HepG2 (cell line): ENCODE results near the gene CHPF. TPM values are rescaled to one million over a fixed set of nuclear protein-coding genes. Genes with fewer than 3 reads are reported as not detected.

Source experiments
- ATRX ChIP-seq: sonication (generic); formaldehyde crosslinking; IDR thresholded peaks from 2 replicates; pipeline ENCODE4 v1.4.0; 2020; ENCODE audit warnings: missing genetic modification reagents, borderline replicate concordance
- GATA4 ChIP-seq: sonication (generic); IDR thresholded peaks from 2 replicates; pipeline ENCODE4 v1.6.1; 2016; ENCODE audit warnings: antibody characterized with exemption, low read depth, borderline replicate concordance
- HNRNPUL1 ChIP-seq: fragments of 200-400 bp; formaldehyde crosslinking; IDR thresholded peaks from 2 replicates; pipeline ENCODE4 v1.6.1; 2017; ENCODE audit warnings: low read depth, mild to moderate bottlenecking, low read length, moderate library complexity
- KLF11 ChIP-seq: IDR thresholded peaks from 2 replicates; pipeline ENCODE4 v1.6.1; 2016; ENCODE audit warnings: missing compliant biosample characterization
- PRMT3 ChIP-seq: sonication (generic); formaldehyde crosslinking; IDR thresholded peaks from 2 replicates; pipeline ENCODE4 v1.8.1; 2022; ENCODE audit warnings: low read depth, mild to moderate bottlenecking, moderate library complexity, missing genetic modification reagents, borderline replicate concordance
- RFX3 ChIP-seq: IDR thresholded peaks from 2 replicates; pipeline ENCODE4 v1.6.1; 2016; ENCODE audit warnings: missing biosample characterization, missing genetic modification reagents
- SOX13 ChIP-seq, 3 experiments: fragments of 450-650 bp in 1 of 3; sonication (generic) in 1 of 3; formaldehyde crosslinking in 1 of 3; IDR thresholded peaks in 2 of 3; conservative IDR thresholded peaks in 1 of 3; 2 replicates each; pipeline versions ENCODE4 v1.5.0 to v1.6.1; 2016 to 2020; ENCODE audit warnings: antibody characterized with exemption in 1 of 3, mild to moderate bottlenecking in 1 of 3, missing compliant biosample characterization in 1 of 3, missing genetic modification reagents in 1 of 3, moderate library complexity in 1 of 3
- SRSF9 ChIP-seq: fragments of 200-400 bp; formaldehyde crosslinking; IDR thresholded peaks from 2 replicates; pipeline ENCODE4 v1.6.1; 2018; ENCODE audit warnings: borderline replicate concordance, mild to moderate bottlenecking, low read depth, low read length; ENCODE audit not compliant: insufficient read depth, poor library complexity, severe bottlenecking
- U2AF2 ChIP-seq: fragments of 200-400 bp; formaldehyde crosslinking; IDR thresholded peaks from 2 replicates; pipeline ENCODE4 v1.6.1; 2017; ENCODE audit warnings: low read depth, mild to moderate bottlenecking, low read length
- YY1 ChIP-seq: IDR thresholded peaks from 2 replicates; pipeline ENCODE4 v1.6.1; 2011; ENCODE audit warnings: low read length, low read depth, moderate library complexity, mild to moderate bottlenecking; ENCODE audit not compliant: insufficient read depth, insufficient replicate concordance
- ZNF207 ChIP-seq: fragments of 450-650 bp; IDR thresholded peaks from 2 replicates; pipeline ENCODE4 v1.6.1; 2016; ENCODE audit warnings: antibody characterized with exemption, borderline replicate concordance
- ZNF263 ChIP-seq: sonication (generic); formaldehyde crosslinking; IDR thresholded peaks from 2 replicates; pipeline ENCODE4 v1.4.0; 2020; ENCODE audit warnings: missing genetic modification reagents
- ZNF782 ChIP-seq: sonication (generic); formaldehyde crosslinking; IDR thresholded peaks from 2 replicates; pipeline ENCODE4 v1.4.0; 2020; ENCODE audit warnings: missing genetic modification reagents, mild to moderate bottlenecking, borderline replicate concordance
- polyA plus RNA-seq, 8 experiments: library from polyadenylated mRNA; depleted of rRNA in 3 of 8; stranded (reverse) in 7 of 8; unstranded in 1 of 8; fragments of >200 nt; fragmentation: Illumina TruSeq in 4 of 8; extraction: Trizol in 4 of 8; gene quantifications; 2 replicates each; pipeline versions ENCODE4 v1.2.1 to v1.2.3, GENCODE V29; 2011 to 2016; ENCODE audit warnings: low read depth in 4 of 8, missing spikeins in 1 of 8, mixed read lengths in 1 of 8; ENCODE audit not compliant: insufficient read depth in 1 of 8
- total RNA-seq, 5 experiments: library from RNA; depleted of rRNA; stranded (reverse); fragments of >200 nt; fragmentation: Illumina TruSeq; extraction: Trizol; gene quantifications; 2 replicates each; pipeline ENCODE4 v1.2.3, GENCODE V29; 2016; ENCODE audit warnings: low read depth in 1 of 5
- TF ChIP-seq, protein P1 (sequence below): sonication (generic); formaldehyde crosslinking; IDR thresholded peaks from 2 replicates; pipeline ENCODE4 v1.5.0; 2020; ENCODE audit warnings: missing genetic modification reagents, mild to moderate bottlenecking, borderline replicate concordance
- TF ChIP-seq, protein P2 (sequence below): fragments of 450-650 bp; IDR thresholded peaks from 2 replicates; pipeline ENCODE4 v1.6.1; 2016
- TF ChIP-seq, protein P3 (sequence below): sonication (generic); formaldehyde crosslinking; IDR thresholded peaks from 2 replicates; pipeline ENCODE4 v1.4.0; 2020; ENCODE audit warnings: mild to moderate bottlenecking, missing genetic modification reagents
- TF ChIP-seq, protein P4 (sequence below): sonication (generic); formaldehyde crosslinking; IDR thresholded peaks from 2 replicates; pipeline ENCODE4 v1.4.0; 2020; ENCODE audit warnings: missing genetic modification reagents, borderline replicate concordance
- TF ChIP-seq, protein P5 (sequence below): sonication (generic); formaldehyde crosslinking; IDR thresholded peaks from 2 replicates; pipeline ENCODE4 v1.5.0; 2020; ENCODE audit warnings: mild to moderate bottlenecking, missing genetic modification reagents

The CHPF gene
- total and polyA plus RNA-seq, 2 of the 13 experiments (the other 11 are each of a cell fraction or from before 2014, with no cell fraction given), result 79.6 to 111 TPM

DNA sequence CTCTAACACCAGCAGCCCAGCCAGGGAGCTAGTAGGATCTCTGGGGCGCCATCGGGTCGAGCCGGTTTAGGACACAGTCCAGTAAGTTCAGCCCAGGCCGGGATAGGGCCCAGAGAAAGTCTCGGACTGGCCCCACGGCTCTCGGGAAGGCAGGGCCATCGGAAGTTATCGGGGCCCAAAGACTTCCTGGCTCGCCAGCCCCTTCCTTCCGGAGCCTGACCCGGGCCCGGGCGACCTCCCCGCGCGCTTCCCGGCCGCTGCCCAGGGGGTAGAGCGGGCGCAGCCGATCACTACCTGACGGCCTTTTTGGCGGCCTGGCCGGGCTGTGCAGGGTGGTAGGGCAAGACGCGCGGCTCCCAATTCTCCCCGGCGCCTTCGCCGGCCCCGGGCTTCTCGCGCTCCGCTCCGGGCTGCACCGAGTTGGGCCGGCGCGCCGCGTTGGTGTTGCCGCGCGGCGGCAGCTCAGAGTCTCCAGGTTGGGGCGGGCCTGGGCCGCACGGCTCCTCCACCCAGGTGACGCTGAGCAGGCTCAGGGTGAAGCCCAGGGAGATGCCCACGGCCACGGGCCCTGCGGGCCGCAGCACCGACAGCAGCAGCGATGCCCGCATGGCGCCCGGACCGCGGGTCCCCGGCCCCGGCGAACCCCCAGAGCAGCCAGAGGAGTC, 546 bp downstream of the CHPF start (continued):
- TF ChIP-seq RFX3 (no peak), ATRX (CRISPR knock-in tag) (no peak), YY1 (no peak), SOX13 (IDR thresholded peaks at IDR 0.05) (no peak), SOX13 (CRISPR knock-in tag; conservative IDR thresholded peaks at IDR 0.05 in 1 of 2, IDR thresholded peaks at IDR 0.05 in 1 of 2) (peak in 1 of 2 experiments; percentile 28; a peak in 1 of 4 replicates), HNRNPUL1 (no peak), ZNF207 (no peak), GATA4 (no peak), SRSF9 (no peak), ZNF263 (0 out of 2 replicates have a peak, but pooled peaks have one; percentile 17), U2AF2 (no peak), KLF11 (CRISPR knock-in tag) (no peak), PRMT3 (no peak), ZNF782 (no peak)
- TF ChIP-seq, protein P1, sequence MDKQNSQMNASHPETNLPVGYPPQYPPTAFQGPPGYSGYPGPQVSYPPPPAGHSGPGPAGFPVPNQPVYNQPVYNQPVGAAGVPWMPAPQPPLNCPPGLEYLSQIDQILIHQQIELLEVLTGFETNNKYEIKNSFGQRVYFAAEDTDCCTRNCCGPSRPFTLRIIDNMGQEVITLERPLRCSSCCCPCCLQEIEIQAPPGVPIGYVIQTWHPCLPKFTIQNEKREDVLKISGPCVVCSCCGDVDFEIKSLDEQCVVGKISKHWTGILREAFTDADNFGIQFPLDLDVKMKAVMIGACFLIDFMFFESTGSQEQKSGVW (CRISPR knock-in tag), result no peak
- TF ChIP-seq, protein P2, sequence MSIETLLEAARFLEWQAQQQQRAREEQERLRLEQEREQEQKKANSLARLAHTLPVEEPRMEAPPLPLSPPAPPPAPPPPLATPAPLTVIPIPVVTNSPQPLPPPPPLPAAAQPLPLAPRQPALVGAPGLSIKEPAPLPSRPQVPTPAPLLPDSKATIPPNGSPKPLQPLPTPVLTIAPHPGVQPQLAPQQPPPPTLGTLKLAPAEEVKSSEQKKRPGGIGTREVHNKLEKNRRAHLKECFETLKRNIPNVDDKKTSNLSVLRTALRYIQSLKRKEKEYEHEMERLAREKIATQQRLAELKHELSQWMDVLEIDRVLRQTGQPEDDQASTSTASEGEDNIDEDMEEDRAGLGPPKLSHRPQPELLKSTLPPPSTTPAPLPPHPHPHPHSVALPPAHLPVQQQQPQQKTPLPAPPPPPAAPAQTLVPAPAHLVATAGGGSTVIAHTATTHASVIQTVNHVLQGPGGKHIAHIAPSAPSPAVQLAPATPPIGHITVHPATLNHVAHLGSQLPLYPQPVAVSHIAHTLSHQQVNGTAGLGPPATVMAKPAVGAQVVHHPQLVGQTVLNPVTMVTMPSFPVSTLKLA, result no peak
- TF ChIP-seq, protein P3, sequence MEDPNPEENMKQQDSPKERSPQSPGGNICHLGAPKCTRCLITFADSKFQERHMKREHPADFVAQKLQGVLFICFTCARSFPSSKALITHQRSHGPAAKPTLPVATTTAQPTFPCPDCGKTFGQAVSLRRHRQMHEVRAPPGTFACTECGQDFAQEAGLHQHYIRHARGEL (CRISPR knock-in tag), result no peak
- TF ChIP-seq, protein P4, sequence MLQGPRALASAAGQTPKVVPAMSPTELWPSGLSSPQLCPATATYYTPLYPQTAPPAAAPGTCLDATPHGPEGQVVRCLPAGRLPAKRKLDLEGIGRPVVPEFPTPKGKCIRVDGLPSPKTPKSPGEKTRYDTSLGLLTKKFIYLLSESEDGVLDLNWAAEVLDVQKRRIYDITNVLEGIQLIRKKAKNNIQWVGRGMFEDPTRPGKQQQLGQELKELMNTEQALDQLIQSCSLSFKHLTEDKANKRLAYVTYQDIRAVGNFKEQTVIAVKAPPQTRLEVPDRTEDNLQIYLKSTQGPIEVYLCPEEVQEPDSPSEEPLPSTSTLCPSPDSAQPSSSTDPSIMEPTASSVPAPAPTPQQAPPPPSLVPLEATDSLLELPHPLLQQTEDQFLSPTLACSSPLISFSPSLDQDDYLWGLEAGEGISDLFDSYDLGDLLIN (CRISPR knock-in tag), result peak; percentile 38; the same call in 1 of the 2 replicates
- TF ChIP-seq, protein P5, sequence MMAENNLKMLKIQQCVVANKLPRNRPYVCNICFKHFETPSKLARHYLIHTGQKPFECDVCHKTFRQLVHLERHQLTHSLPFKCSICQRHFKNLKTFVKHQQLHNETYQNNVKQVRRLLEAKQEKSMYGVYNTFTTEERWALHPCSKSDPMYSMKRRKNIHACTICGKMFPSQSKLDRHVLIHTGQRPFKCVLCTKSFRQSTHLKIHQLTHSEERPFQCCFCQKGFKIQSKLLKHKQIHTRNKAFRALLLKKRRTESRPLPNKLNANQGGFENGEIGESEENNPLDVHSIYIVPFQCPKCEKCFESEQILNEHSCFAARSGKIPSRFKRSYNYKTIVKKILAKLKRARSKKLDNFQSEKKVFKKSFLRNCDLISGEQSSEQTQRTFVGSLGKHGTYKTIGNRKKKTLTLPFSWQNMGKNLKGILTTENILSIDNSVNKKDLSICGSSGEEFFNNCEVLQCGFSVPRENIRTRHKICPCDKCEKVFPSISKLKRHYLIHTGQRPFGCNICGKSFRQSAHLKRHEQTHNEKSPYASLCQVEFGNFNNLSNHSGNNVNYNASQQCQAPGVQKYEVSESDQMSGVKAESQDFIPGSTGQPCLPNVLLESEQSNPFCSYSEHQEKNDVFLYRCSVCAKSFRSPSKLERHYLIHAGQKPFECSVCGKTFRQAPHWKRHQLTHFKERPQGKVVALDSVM, result no peak
